A549 (cell line): ENCODE measurements around the gene COL4A6. TPM values are rescaled to one million over a fixed set of nuclear protein-coding genes. Genes with fewer than 3 reads are reported as not detected.

Experiments used
- ATAC-seq, 2 experiments: fragments of 200-7000 bp in 1 of 2; fragments of >200 bp in 1 of 2; cut with Nextera tagmentation in 1 of 2; cut with Tn5 transposase in 1 of 2; 3 replicates each; pipeline versions ENCODE4 v1.8.0 to v1.9.1; 2018 to 2020; ENCODE audit warnings: mild to moderate bottlenecking in 1 of 2, moderate library complexity in 1 of 2
- CTCF ChIA-PET: fragments of 300-600 bp; sonication (Branson Sonifier 250); formaldehyde crosslinking; extraction: SDS; loops from one replicate; lab custom pipeline; 2021; ENCODE audit warnings: antibody characterized with exemption, inconsistent platforms; lab: Yijun Ruan, JAX
- POLR2A ChIA-PET: fragments of 350-600 bp; formaldehyde crosslinking; extraction: SDS; loops from one replicate; lab custom pipeline; 2021; ENCODE audit warnings: antibody characterized with exemption, inconsistent platforms; lab: Yijun Ruan, JAX
- DNase-seq, 2 experiments: peaks; one replicate each; pipeline versions ENCODE4 v3.0.0 to v3.0.0-alpha.2; 2011 to 2016; ENCODE audit warnings: low read depth in 1 of 2, low spot score in 1 of 2
- FAIRE-seq: peaks from 2 replicates; lab custom pipeline; 2011; peaks lifted over from hg19 to GRCh38; lab: Jason Lieb, UNC
- H3K27ac ChIP-seq, 2 experiments: fragments of >200 bp; sonication (Bioruptor Twin); formaldehyde crosslinking; 3 replicates each; pipeline ENCODE4 v1.5.1; 2016 to 2017
- H3K4me1 ChIP-seq: fragments of >200 bp; sonication (Bioruptor Twin); formaldehyde crosslinking; 3 replicates; pipeline ENCODE4 v1.6.1; 2016
- H3K4me2 ChIP-seq: fragments of >200 bp; sonication (Bioruptor Twin); formaldehyde crosslinking; 3 replicates; pipeline ENCODE4 v1.6.1; 2016
- H3K4me3 ChIP-seq: fragments of >200 bp; sonication (Bioruptor Twin); formaldehyde crosslinking; 3 replicates; pipeline ENCODE4 v1.5.1; 2016
- H3K9me3 ChIP-seq: fragments of >200 bp; sonication (Bioruptor Twin); formaldehyde crosslinking; 3 replicates; pipeline ENCODE4 v1.6.1; 2016
- CBX2 ChIP-seq: fragments of 200-600 bp; sonication (generic); IDR thresholded peaks from 2 replicates; pipeline ENCODE4 v1.6.1; 2016; ENCODE audit warnings: low read depth, mild to moderate bottlenecking, borderline replicate concordance
- CBX8 ChIP-seq: fragments of 200-600 bp; sonication (generic); IDR thresholded peaks from 2 replicates; pipeline ENCODE4 v1.6.1; 2016
- CEBPB ChIP-seq, 2 experiments: fragments of >200 bp in 1 of 2; sonication (Bioruptor Twin) in 1 of 2; formaldehyde crosslinking in 1 of 2; IDR thresholded peaks; 2 replicates each; pipeline ENCODE4 v1.6.1; 2012 to 2016
- CHD2 ChIP-seq: fragments of 150-350 bp; IDR thresholded peaks from 2 replicates; pipeline ENCODE4 v1.6.1; 2014; ENCODE audit warnings: low read length; ENCODE audit not compliant: partially characterized antibody
- CHD4 ChIP-seq: fragments of 200-600 bp; sonication (generic); IDR thresholded peaks from 2 replicates; pipeline ENCODE4 v1.6.1; 2016; ENCODE audit warnings: antibody characterized with exemption, mild to moderate bottlenecking, borderline replicate concordance
- EP300 ChIP-seq, 2 experiments: fragments of >200 bp; sonication (Bioruptor Twin); formaldehyde crosslinking; IDR thresholded peaks; 2 replicates in 1 of 2; 3 replicates in 1 of 2; pipeline ENCODE4 v1.6.1; 2016 to 2017
- FOSL2 ChIP-seq, 2 experiments: fragments of 450-650 bp in 1 of 2; fragments of >200 bp in 1 of 2; sonication (Bioruptor Twin) in 1 of 2; formaldehyde crosslinking; IDR thresholded peaks; 2 replicates each; pipeline versions ENCODE4 v1.5.0 to v1.6.1; 2016 to 2020; ENCODE audit warnings: mild to moderate bottlenecking in 1 of 2, moderate library complexity in 1 of 2
- FOXS1 ChIP-seq: fragments of 250-450 bp; sonication (Bioruptor Pico); IDR thresholded peaks from 2 replicates; pipeline ENCODE4 v1.5.0; 2020; ENCODE audit warnings: mild to moderate bottlenecking, moderate library complexity
- GATA3 ChIP-seq: IDR thresholded peaks from 2 replicates; pipeline ENCODE4 v1.6.1; 2012; ENCODE audit warnings: borderline replicate concordance
- HDAC2 ChIP-seq: fragments of 200-600 bp; sonication (generic); IDR thresholded peaks from 2 replicates; pipeline ENCODE4 v1.6.1; 2016
- HOXA7 ChIP-seq: fragments of 250-450 bp; sonication (Bioruptor Pico); IDR thresholded peaks from 2 replicates; pipeline ENCODE4 v1.5.0; 2020; ENCODE audit warnings: mild to moderate bottlenecking, moderate library complexity
- HOXB13 ChIP-seq: fragments of 250-450 bp; sonication (Bioruptor Pico); IDR thresholded peaks from 2 replicates; pipeline ENCODE4 v1.5.0; 2020; ENCODE audit warnings: low read depth, mild to moderate bottlenecking, moderate library complexity
- HOXB5 ChIP-seq: fragments of 250-450 bp; sonication (Bioruptor Pico); IDR thresholded peaks from 2 replicates; pipeline ENCODE4 v1.5.0; 2020; ENCODE audit warnings: mild to moderate bottlenecking, moderate library complexity
- JUNB ChIP-seq: fragments of >200 bp; sonication (Bioruptor Twin); formaldehyde crosslinking; IDR thresholded peaks from 2 replicates; pipeline ENCODE4 v1.6.1; 2016
- KDM1A ChIP-seq: fragments of 200-600 bp; sonication (generic); IDR thresholded peaks from 2 replicates; pipeline ENCODE4 v1.6.1; 2016; ENCODE audit warnings: low read depth, mild to moderate bottlenecking
- KDM5A ChIP-seq: fragments of 200-600 bp; sonication (generic); IDR thresholded peaks from 2 replicates; pipeline ENCODE4 v1.6.1; 2016; ENCODE audit warnings: antibody characterized with exemption, mild to moderate bottlenecking
- MAFK ChIP-seq: fragments of 450-650 bp; IDR thresholded peaks from 2 replicates; pipeline ENCODE4 v1.6.1; 2014; ENCODE audit not compliant: partially characterized antibody
- MAZ ChIP-seq: fragments of 150-350 bp; IDR thresholded peaks from 2 replicates; pipeline ENCODE4 v1.6.1; 2014; ENCODE audit warnings: antibody characterized with exemption, low read depth, low read length, borderline replicate concordance
- MYC ChIP-seq: IDR thresholded peaks from 2 replicates; pipeline ENCODE4 v1.6.1; 2012; ENCODE audit warnings: mild to moderate bottlenecking, inconsistent platforms, low read length, improper control_type of control experiment, borderline replicate concordance
- NFE2L2 ChIP-seq: fragments of 150-350 bp; conservative IDR thresholded peaks from 2 replicates; pipeline ENCODE4 v1.6.1; 2014; ENCODE audit warnings: low read length
- NPAS2 ChIP-seq: fragments of 250-450 bp; sonication (Bioruptor Pico); IDR thresholded peaks from 2 replicates; pipeline ENCODE4 v1.8.0; 2022; ENCODE audit warnings: mild to moderate bottlenecking, moderate library complexity, borderline replicate concordance
- NR3C1 ChIP-seq: fragments of >200 bp; sonication (Bioruptor Twin); formaldehyde crosslinking; IDR thresholded peaks from 3 replicates; pipeline ENCODE4 v1.6.1; 2017
- RAD21 ChIP-seq, 2 experiments: fragments of >200 bp in 1 of 2; sonication (Bioruptor Twin) in 1 of 2; formaldehyde crosslinking in 1 of 2; IDR thresholded peaks in 1 of 2; conservative IDR thresholded peaks in 1 of 2; 2 replicates in 1 of 2; 3 replicates in 1 of 2; pipeline ENCODE4 v1.6.1; 2012 to 2018; ENCODE audit warnings: inconsistent platforms in 1 of 2
- RFX5 ChIP-seq: fragments of 450-650 bp; IDR thresholded peaks from 2 replicates; pipeline ENCODE4 v1.7.1; 2014; ENCODE audit warnings: antibody characterized with exemption, mild to moderate bottlenecking, moderate library complexity
- SMC3 ChIP-seq: fragments of >200 bp; sonication (Bioruptor Twin); formaldehyde crosslinking; IDR thresholded peaks from 3 replicates; pipeline ENCODE4 v1.6.1; 2018; ENCODE audit warnings: inconsistent platforms
- TFCP2L1 ChIP-seq: fragments of 250-450 bp; sonication (Bioruptor Pico); IDR thresholded peaks from 2 replicates; pipeline ENCODE4 v1.5.0; 2021; ENCODE audit warnings: mild to moderate bottlenecking
- ZSCAN20 ChIP-seq: fragments of 250-450 bp; sonication (Bioruptor Pico); IDR thresholded peaks from 2 replicates; pipeline ENCODE4 v1.8.0; 2022; ENCODE audit warnings: mild to moderate bottlenecking, moderate library complexity
- WGBS: methylation state at CpG from one replicate; pipeline ENCODE4 v1.1.6; 2017; ENCODE audit errors: missing lambda C conversion rate; 5-methylcytosine and 5-hydroxymethylcytosine counted together
- polyA plus RNA-seq, 4 experiments: library from polyadenylated mRNA; depleted of rRNA in 3 of 4; stranded (reverse); fragments of >200 nt; fragmentation: RNase III in 1 of 4; extraction: RNeasy Plus Mini Kit Qiagen cat#74134 plus additional on column Dnase treatment in 1 of 4; gene quantifications; 2 replicates in 3 of 4; 3 replicates in 1 of 4; pipeline ENCODE4 v1.2.3, GENCODE V29; 2011 to 2017
- TF ChIP-seq, protein P1 (sequence below): fragments of 250-450 bp; sonication (Bioruptor Pico); IDR thresholded peaks from 2 replicates; pipeline ENCODE4 v1.5.0; 2021; ENCODE audit warnings: mild to moderate bottlenecking, moderate library complexity, borderline replicate concordance
- TF ChIP-seq, protein P2 (sequence below): fragments of >200 bp; sonication (Bioruptor Twin); formaldehyde crosslinking; IDR thresholded peaks from 3 replicates; pipeline ENCODE4 v1.6.1; 2016
- TF ChIP-seq, protein P3 (sequence below): IDR thresholded peaks from 2 replicates; pipeline ENCODE4 v1.6.1; 2012; ENCODE audit warnings: low read depth, borderline replicate concordance
- TF ChIP-seq, protein P4 (sequence below): fragments of 450-650 bp; IDR thresholded peaks from 2 replicates; pipeline ENCODE4 v1.6.1; 2014; ENCODE audit warnings: antibody characterized with exemption
- TF ChIP-seq, protein P5 (sequence below): fragments of >200 bp; sonication (Bioruptor Twin); formaldehyde crosslinking; IDR thresholded peaks from 3 replicates; pipeline ENCODE4 v1.5.1; 2016
- TF ChIP-seq, protein P6 (sequence below): fragments of 250-450 bp; sonication (Bioruptor Pico); IDR thresholded peaks from 2 replicates; pipeline ENCODE4 v1.5.0; 2020; ENCODE audit warnings: low read depth, mild to moderate bottlenecking, moderate library complexity
- TF ChIP-seq, protein P7 (sequence below): fragments of >200 bp; sonication (Bioruptor Twin); formaldehyde crosslinking; IDR thresholded peaks from 2 replicates; pipeline ENCODE4 v1.6.1; 2016

The COL4A6 gene
- polyA plus RNA-seq, 2 of the 4 experiments (the other 2 are of a cell fraction) = 13.0 to 19.8 TPM

DNA sequence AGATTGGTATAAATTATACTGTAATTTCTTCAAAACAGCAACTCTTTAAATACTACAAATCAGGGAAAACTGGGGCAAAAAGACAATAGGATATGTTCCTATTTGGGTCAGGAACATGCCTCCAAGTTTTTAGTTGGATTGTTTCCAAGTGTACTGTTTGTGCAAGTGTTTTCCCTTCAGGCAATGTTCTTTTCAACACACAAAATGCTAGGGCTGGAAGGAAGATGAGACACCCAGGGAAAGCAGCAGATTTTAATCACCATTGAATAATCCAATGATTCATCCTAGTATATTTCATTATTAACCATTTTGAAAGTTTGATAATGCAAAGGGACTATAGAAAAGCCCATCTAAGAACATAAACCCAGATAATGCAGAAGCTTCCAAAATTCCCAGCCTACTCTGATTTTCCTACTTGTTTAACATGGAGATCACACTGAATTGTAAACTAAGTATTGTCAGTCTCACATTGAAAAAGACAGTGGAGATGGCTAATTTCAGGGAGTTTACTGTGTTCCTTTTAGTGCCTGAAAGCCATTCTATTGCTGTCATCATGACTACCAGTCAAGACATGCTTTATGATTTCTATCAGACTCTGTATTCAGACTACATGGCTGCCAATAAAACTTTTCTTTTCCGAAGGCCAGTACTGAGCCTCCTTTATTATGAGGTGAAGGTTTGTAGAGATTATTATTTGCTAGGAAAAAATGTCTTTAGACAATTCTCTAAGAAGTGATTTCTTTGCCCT lies 38.6 kb downstream of the COL4A6 start:
- DNase-seq = peak in 1 of 2 experiments; percentile 44
- peaks cover 76% of the 10 kb centered on the region for H3K4me1 ChIP-seq
- H3K4me3 ChIP-seq = no peak overlapping the region
- ATAC-seq = peak; percentile 21 to 55; a peak in 3 of 6 replicates
- peak overlapping the region; percentile 74 for H3K4me2 ChIP-seq
- no peaks in the 10 kb centered on the region for H3K9me3 ChIP-seq
- FAIRE-seq = peak; percentile 96
- ChIA-PET CTCF (interaction anchor here (1.1 kb wide), 1 partner anchor 20 kb away, joined by 4 read pairs; no protein-coding TSS in a partner anchor), POLR2A (interaction anchor here (1.0 kb wide), 1 partner anchor 91 kb away, joined by 3 read pairs; no protein-coding TSS in a partner anchor)
- 0% methylated on average over 1 of the region's 1 CpG for WGBS
- peak overlapping the region; percentile 84 to 90 for H3K27ac ChIP-seq
- TF ChIP-seq, protein P1, sequence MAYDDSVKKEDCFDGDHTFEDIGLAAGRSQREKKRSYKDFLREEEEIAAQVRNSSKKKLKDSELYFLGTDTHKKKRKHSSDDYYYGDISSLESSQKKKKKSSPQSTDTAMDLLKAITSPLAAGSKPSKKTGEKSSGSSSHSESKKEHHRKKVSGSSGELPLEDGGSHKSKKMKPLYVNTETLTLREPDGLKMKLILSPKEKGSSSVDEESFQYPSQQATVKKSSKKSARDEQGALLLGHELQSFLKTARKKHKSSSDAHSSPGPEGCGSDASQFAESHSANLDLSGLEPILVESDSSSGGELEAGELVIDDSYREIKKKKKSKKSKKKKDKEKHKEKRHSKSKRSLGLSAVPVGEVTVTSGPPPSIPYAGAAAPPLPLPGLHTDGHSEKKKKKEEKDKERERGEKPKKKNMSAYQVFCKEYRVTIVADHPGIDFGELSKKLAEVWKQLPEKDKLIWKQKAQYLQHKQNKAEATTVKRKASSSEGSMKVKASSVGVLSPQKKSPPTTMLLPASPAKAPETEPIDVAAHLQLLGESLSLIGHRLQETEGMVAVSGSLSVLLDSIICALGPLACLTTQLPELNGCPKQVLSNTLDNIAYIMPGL (CRISPR knock-in tag) = no peak
- TF ChIP-seq NFE2L2 (no peak), RAD21 (conservative IDR thresholded peaks at IDR 0.05 in 1 of 2, IDR thresholded peaks at IDR 0.05 in 1 of 2) (no peak; a peak in 1 of 5 replicates), NR3C1 (no peak), TFCP2L1 (no peak), CHD2 (no peak), CBX2 (no peak), FOSL2 (IDR thresholded peaks at IDR 0.05) (peak; percentile 42), FOSL2 (CRISPR knock-in tag; IDR thresholded peaks at IDR 0.05) (peak; percentile 56), FOXS1 (CRISPR knock-in tag) (no peak), JUNB (peak; percentile 40; the same call in 1 of the 2 replicates), RFX5 (no peak), GATA3 (peak; percentile 66; the same call in 1 of the 2 replicates), EP300 (IDR thresholded peaks at IDR 0.05) (peak in 1 of 2 experiments; percentile 24; a peak in 2 of 5 replicates), MAZ (no peak), HOXB13 (CRISPR knock-in tag) (no peak), NPAS2 (CRISPR knock-in tag) (no peak), CBX8 (no peak), CHD4 (no peak), KDM1A (no peak), KDM5A (no peak), SMC3 (no peak), MAFK (no peak), HOXB5 (CRISPR knock-in tag) (no peak), HDAC2 (no peak), MYC (no peak), HOXA7 (CRISPR knock-in tag) (no peak), CEBPB (IDR thresholded peaks at IDR 0.05) (peak; percentile 38 to 46; a peak in 2 of 4 replicates), ZSCAN20 (CRISPR knock-in tag) (no peak)
- TF ChIP-seq, protein P2, sequence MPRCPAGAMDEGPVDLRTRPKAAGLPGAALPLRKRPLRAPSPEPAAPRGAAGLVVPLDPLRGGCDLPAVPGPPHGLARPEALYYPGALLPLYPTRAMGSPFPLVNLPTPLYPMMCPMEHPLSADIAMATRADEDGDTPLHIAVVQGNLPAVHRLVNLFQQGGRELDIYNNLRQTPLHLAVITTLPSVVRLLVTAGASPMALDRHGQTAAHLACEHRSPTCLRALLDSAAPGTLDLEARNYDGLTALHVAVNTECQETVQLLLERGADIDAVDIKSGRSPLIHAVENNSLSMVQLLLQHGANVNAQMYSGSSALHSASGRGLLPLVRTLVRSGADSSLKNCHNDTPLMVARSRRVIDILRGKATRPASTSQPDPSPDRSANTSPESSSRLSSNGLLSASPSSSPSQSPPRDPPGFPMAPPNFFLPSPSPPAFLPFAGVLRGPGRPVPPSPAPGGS = no peak
- TF ChIP-seq, protein P3, sequence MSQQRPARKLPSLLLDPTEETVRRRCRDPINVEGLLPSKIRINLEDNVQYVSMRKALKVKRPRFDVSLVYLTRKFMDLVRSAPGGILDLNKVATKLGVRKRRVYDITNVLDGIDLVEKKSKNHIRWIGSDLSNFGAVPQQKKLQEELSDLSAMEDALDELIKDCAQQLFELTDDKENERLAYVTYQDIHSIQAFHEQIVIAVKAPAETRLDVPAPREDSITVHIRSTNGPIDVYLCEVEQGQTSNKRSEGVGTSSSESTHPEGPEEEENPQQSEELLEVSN = no peak
- TF ChIP-seq, protein P4, sequence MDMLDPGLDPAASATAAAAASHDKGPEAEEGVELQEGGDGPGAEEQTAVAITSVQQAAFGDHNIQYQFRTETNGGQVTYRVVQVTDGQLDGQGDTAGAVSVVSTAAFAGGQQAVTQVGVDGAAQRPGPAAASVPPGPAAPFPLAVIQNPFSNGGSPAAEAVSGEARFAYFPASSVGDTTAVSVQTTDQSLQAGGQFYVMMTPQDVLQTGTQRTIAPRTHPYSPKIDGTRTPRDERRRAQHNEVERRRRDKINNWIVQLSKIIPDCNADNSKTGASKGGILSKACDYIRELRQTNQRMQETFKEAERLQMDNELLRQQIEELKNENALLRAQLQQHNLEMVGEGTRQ = no peak
- TF ChIP-seq, protein P5, sequence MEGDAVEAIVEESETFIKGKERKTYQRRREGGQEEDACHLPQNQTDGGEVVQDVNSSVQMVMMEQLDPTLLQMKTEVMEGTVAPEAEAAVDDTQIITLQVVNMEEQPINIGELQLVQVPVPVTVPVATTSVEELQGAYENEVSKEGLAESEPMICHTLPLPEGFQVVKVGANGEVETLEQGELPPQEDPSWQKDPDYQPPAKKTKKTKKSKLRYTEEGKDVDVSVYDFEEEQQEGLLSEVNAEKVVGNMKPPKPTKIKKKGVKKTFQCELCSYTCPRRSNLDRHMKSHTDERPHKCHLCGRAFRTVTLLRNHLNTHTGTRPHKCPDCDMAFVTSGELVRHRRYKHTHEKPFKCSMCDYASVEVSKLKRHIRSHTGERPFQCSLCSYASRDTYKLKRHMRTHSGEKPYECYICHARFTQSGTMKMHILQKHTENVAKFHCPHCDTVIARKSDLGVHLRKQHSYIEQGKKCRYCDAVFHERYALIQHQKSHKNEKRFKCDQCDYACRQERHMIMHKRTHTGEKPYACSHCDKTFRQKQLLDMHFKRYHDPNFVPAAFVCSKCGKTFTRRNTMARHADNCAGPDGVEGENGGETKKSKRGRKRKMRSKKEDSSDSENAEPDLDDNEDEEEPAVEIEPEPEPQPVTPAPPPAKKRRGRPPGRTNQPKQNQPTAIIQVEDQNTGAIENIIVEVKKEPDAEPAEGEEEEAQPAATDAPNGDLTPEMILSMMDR = no peak
- TF ChIP-seq, protein P6, sequence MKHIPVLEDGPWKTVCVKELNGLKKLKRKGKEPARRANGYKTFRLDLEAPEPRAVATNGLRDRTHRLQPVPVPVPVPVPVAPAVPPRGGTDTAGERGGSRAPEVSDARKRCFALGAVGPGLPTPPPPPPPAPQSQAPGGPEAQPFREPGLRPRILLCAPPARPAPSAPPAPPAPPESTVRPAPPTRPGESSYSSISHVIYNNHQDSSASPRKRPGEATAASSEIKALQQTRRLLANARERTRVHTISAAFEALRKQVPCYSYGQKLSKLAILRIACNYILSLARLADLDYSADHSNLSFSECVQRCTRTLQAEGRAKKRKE (CRISPR knock-in tag) = no peak
- TF ChIP-seq, protein P7, sequence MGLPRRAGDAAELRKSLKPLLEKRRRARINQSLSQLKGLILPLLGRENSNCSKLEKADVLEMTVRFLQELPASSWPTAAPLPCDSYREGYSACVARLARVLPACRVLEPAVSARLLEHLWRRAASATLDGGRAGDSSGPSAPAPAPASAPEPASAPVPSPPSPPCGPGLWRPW = no peak
